Measurements from ENCODE around the gene RTF1.

- TF ChIP-seq, protein P1, sequence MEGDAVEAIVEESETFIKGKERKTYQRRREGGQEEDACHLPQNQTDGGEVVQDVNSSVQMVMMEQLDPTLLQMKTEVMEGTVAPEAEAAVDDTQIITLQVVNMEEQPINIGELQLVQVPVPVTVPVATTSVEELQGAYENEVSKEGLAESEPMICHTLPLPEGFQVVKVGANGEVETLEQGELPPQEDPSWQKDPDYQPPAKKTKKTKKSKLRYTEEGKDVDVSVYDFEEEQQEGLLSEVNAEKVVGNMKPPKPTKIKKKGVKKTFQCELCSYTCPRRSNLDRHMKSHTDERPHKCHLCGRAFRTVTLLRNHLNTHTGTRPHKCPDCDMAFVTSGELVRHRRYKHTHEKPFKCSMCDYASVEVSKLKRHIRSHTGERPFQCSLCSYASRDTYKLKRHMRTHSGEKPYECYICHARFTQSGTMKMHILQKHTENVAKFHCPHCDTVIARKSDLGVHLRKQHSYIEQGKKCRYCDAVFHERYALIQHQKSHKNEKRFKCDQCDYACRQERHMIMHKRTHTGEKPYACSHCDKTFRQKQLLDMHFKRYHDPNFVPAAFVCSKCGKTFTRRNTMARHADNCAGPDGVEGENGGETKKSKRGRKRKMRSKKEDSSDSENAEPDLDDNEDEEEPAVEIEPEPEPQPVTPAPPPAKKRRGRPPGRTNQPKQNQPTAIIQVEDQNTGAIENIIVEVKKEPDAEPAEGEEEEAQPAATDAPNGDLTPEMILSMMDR (conservative IDR thresholded peaks at IDR 0.05; ENCODE audit: low read depth, low read length): no peak
- TF ChIP-seq EZH2 (IDR thresholded peaks at IDR 0.05; ENCODE audit: borderline replicate concordance, low read depth, low read length, poor library complexity, severe bottlenecking): no peak
Measured at GRCh38 chr15:41502795-41503668, 86.1 kb downstream of the RTF1 start.

Measured in A673 (cell line).